Cardiac septum (tissue), 1 donor: Measurements from ENCODE around the gene BAD. TPM values are rescaled to one million over a fixed set of nuclear protein-coding genes. Genes with fewer than 3 reads are reported as not detected.

Experiments used
- DNase-seq: peaks from one replicate; pipeline ENCODE4 v3.0.0-alpha.2; 2020; ENCODE audit warnings: low spot score
- intact Hi-C: fragments of 100-400 bp; cut with DNase I; formaldehyde crosslinking; loops from one replicate; pipeline ENCODE4 v1.14.0; 2022
- total RNA-seq: library from RNA; stranded (reverse); fragmentation: NEBNext Ultra II Directional; extraction: Animal tissue kit (Norgen Biotek cat#: 25700); gene quantifications from one replicate; pipeline ENCODE4 v1.2.1, GENCODE V29; 2021
- donor health status: DM: no; HTN: no; CAD: no.

Gene BAD
- total RNA-seq, 1 donor from 2014 or later, result 45.9 TPM

- intact Hi-C loops, result loop anchor here (5.0 kb wide), 1 partner anchor 37 kb away; the partner anchor contains the start of gene CATSPERZ
- DNase-seq, result no peak
Observed at GRCh38 chr11:64265176-64266160, 19.0 kb downstream of the BAD start.

- intact Hi-C loops, result no loop called here
- no peak for DNase-seq
Observed at GRCh38 chr11:64264371-64264852, 20.1 kb downstream of the BAD start.

GRCh38 chr11:64263947-64264317 lies 20.5 kb downstream of the BAD start:
- intact Hi-C loops, result no loop called here
- no peak for DNase-seq

GRCh38 chr11:64263021-64263946 lies 21.2 kb downstream of the BAD start:
- intact Hi-C loops, result no loop called here
- no peak for DNase-seq

- intact Hi-C loops, result no loop called here
- DNase-seq, result no peak
Observed at GRCh38 chr11:64262271-64263002, 22.0 kb downstream of the BAD start.

GRCh38 chr11:64261556-64262080 lies 22.8 kb downstream of the BAD start:
- no peak for DNase-seq
- intact Hi-C loops, result no loop called here

GRCh38 chr11:64260147-64260708 lies 24.2 kb downstream of the BAD start:
- intact Hi-C loops, result no loop called here
- no peak for DNase-seq

- intact Hi-C loops, result no loop called here
- DNase-seq, result no peak
Observed at GRCh38 chr11:64259533-64260067, 24.9 kb downstream of the BAD start.

GRCh38 chr11:64258946-64259532 lies 25.4 kb downstream of the BAD start:
- intact Hi-C loops, result no loop called here
- no peak for DNase-seq

- intact Hi-C loops, result no loop called here
- DNase-seq, result no peak
Observed at GRCh38 chr11:64258356-64258755, 26.1 kb downstream of the BAD start.

GRCh38 chr11:64256300-64256699 lies 28.2 kb downstream of the BAD start:
- DNase-seq, result no peak
- intact Hi-C loops, result no loop called here

GRCh38 chr11:64255135-64256128 lies 29.0 kb downstream of the BAD start:
- intact Hi-C loops, result no loop called here
- DNase-seq, result no peak

GRCh38 chr11:64254326-64254725 lies 30.1 kb downstream of the BAD start:
- no peak for DNase-seq
- intact Hi-C loops, result loop anchor here (5.0 kb wide), 1 partner anchor 48 kb away; the partner anchor contains the start of gene CATSPERZ

- DNase-seq, result no peak
- intact Hi-C loops, result loop anchor here (5.0 kb wide), 1 partner anchor 49 kb away; the partner anchor contains the start of gene CATSPERZ
Observed at GRCh38 chr11:64253481-64253880, 31.0 kb downstream of the BAD start.

GRCh38 chr11:64253043-64253442 lies 31.4 kb downstream of the BAD start:
- DNase-seq, result no peak
- intact Hi-C loops, result loop anchor here (5.0 kb wide), 1 partner anchor 49 kb away; the partner anchor contains the start of gene CATSPERZ

- DNase-seq, result no peak
- intact Hi-C loops, result loop anchor here (5.0 kb wide), 1 partner anchor 50 kb away; the partner anchor contains the start of gene CATSPERZ
Observed at GRCh38 chr11:64252003-64252872, 32.2 kb downstream of the BAD start.
